Measurements from ENCODE around the gene USF2.

The USF2 gene

DNA sequence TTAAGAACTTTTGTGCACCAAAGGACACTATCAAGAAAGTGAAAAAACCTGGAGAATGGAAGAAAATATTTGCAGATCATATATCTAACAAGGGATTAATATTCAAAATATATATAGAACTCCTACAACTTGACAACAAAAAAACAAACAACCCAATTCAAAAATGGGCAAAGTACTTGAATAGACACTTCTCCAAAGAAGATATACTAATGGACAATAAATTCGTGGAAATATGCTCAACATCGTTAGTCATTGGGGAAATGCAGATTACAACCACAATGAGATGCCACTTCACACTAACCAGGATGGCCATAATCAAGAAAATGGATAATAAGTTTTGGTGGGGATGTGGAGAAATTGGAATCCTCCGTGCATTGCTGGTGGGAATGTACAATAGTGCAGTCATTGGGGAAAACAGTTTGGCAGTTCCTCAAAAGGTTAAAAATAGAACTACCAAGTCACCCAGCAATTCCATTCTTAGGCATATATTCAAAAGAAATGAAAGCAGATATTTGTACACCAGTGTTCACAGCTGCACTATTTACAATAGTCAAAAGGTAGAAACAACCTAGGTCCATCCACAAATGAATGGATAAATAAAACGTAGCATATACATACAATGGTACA, 22.2 kb upstream of the USF2 start:
- DNase-seq (ENCODE audit: low spot score) = no peak

GRCh38 chr19:35247526-35248309, 21.0 kb upstream of the USF2 start:
- peak; percentile 97 for DNase-seq (ENCODE audit: low spot score)

GRCh38 chr19:35248310-35249145, 20.2 kb upstream of the USF2 start, which contains the start of gene LSR:
Gene LSR, plus strand, starts transcription at chr19:35249002. Its CDS starts 21 bp downstream, at chr19:35249023.
- peak; percentile 96 for DNase-seq (ENCODE audit: low spot score)

- DNase-seq (ENCODE audit: low spot score) = peak; percentile 46
Observed at GRCh38 chr19:35249146-35249847, 19.5 kb upstream of the USF2 start.

GRCh38 chr19:35249848-35250711, 18.7 kb upstream of the USF2 start:
- no peak for DNase-seq (ENCODE audit: low spot score)

DNA sequence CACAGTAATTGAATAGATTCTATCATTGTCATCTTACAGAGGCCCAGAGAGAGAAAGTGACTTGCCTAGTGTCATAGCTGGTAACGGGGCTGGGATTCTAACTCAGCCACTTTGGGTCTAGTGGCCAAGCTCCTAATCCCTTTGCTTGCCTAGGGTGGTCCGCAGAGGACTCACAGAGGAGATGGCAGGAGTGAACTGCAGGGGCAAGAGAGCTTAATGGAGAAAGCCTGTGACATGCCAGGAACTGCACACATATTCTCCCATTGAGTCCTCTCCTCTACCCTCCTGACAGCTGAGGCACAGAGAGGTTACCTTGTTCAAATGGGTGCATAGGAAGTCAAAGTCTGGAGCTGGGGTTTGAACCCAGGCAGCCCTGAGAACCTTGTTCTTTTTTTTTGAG, 17.3 kb upstream of the USF2 start:
- DNase-seq (ENCODE audit: low spot score) = no peak

GRCh38 chr19:35253316-35254286, 15.2 kb upstream of the USF2 start:
- DNase-seq (ENCODE audit: low spot score) = no peak

- no peak for DNase-seq (ENCODE audit: low spot score)
Observed at GRCh38 chr19:35254341-35255297, 14.1 kb upstream of the USF2 start.

DNA sequence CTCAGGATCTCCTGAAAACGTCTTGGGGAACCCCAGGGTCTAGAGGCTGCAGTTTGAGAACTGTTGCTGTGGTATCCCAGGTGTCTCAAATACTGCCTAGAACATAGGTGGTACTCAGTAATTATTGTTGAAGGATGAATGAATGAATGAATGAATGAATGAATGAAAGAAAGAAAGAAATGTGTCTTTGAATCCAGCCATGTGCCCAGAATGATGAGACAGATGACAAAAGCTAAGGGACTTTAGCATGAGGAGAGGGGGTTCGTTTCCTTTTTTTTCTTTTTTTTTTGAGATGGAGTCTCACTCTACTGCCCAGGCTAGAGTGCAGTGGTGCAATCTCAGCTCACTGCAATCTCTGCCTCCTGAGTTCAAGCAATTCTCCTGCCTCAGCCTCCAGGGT, 12.2 kb upstream of the USF2 start:
- no peak for DNase-seq (ENCODE audit: low spot score)

GRCh38 chr19:35257113-35257461, 11.7 kb upstream of the USF2 start:
- DNase-seq (ENCODE audit: low spot score) = no peak

DNA sequence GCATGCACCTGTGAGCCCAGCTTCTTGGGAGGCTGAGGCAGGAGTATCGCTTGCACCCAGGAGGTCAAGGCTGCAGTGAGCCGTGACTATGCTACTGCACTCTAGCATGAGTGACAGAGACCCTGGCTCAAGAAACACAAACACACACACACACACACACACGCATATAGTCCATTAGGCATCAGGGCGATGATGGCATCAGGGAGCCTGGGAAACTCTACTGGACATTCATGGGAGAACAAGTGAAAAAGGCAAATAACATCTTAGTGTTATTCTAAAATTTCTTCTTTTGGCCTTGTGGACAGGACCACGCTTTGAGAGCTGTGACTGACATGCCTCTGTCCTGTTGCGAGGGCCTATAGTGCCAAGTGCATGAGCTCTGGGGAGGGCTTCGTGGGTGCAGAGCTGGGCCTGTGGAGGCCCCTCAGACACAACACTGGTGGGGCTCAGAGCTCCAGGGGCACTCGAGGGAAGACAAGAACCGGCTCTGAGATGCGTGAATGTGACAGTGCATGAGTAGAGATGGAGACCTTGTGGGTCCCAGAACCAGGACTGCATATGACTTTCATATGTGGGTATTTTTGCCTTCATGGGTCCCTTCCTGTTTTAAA, 8.0 kb upstream of the USF2 start:
- no peak for DNase-seq (ENCODE audit: low spot score)

DNA sequence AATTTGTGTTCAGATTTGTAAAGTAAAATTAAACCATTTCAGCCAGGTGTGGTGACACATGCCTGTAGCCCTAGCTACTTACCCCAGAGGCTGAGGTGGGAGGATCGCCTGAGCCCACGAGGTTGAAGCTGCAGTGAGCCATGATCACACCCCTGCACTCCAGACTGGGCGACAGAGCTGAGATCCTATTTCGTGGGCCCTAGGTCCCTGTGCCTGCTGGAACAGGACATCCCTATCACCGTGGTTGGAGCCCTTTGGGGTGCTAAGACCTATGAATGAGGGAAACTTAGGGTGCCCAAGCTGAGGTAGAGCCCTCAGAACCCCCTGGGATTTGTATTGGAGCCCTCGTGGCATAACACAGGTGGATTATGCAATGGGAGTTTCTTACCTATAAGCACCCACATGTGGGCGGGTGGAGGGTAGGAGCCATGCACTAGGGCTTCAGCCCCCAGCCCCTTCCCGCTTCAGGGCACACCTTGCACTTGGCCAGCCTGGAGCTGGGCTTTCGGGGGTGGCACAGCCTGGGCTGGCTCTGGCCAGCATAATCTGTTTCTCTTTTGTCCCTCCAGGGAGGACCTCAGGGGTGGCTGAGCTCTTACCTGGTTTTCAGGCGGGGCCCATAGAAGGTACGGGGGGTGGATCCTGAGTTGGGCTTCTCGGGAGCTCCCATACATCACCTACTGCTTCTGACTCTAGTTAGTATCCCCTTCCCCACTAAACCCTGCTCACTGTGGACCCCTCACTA, 7.2 kb upstream of the USF2 start:
- no peak for DNase-seq (ENCODE audit: low spot score)

GRCh38 chr19:35262101-35262761, 6.5 kb upstream of the USF2 start:
- no peak for DNase-seq (ENCODE audit: low spot score)

DNA sequence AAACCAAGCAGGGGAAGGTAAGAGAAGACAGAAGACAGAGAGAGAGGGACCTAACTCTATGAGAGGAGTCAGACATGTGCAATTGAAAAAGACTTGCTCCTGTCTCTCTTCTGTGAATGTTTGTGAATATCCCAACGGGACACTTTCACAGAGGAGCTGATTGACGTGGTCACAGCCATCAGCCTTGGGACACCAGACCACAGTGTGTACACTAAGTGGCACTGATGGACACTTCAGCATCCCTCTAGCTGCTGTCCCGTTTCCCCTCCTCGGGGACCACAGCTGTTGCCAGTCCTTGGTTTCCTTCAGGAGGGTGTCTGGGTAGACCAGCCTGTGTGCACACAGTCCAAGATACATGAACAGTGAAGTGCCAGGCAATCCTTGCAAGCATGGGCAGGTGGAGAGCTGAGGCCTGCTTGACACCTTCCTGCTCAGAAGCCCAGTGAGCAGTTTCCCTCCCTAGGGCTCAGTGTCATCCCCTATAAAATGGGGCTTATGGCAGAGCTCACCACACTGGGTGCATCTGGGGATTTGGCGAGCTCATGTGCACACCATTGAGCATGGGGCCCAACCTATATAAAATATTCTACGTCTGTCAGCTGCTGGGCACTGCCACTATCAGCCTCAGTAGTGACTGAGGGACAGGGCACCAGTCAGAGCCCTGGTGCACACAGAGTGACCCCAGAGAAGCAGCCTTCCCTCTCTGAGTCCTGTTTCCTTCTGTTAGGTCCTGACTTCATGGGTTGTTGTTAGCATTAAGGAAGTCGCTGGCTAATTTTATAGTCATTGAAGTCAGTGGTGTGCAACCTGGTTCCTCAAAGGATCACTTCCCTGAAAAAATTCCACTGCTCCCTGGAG, 4.3 kb upstream of the USF2 start:
- peak; percentile 80 for DNase-seq (ENCODE audit: low spot score)

- DNase-seq (ENCODE audit: low spot score) = peak; percentile 24
Observed at GRCh38 chr19:35265126-35265899, 3.4 kb upstream of the USF2 start.

All from kidney tubule cell (primary cell).